ENCODE results near the gene ITGB1BP1.

GRCh38 chr2:9390151-9390850 is 33.0 kb downstream of the ITGB1BP1 start:
- TF ChIP-seq POLR2AphosphoS5 (IDR thresholded peaks at IDR 0.05; ENCODE audit: low read depth, low read length) (no peak), REST (IDR thresholded peaks at IDR 0.05; ENCODE audit: insufficient read depth in 1 of 2, low read depth in 2 of 2, low read length in 2 of 2) (no peak), SIN3A (IDR thresholded peaks at IDR 0.05; ENCODE audit: borderline replicate concordance, insufficient read depth, low read length) (no peak)

Data from PFSK-1 (cell line).